GF-D8 (cell line): ENCODE results near the gene ADAMTS20.

ENCODE experiments used
- DNase-seq: peaks from one replicate; lab custom pipeline; 2025; lab: John Stamatoyannopoulos, UW

ADAMTS20 gene

DNA sequence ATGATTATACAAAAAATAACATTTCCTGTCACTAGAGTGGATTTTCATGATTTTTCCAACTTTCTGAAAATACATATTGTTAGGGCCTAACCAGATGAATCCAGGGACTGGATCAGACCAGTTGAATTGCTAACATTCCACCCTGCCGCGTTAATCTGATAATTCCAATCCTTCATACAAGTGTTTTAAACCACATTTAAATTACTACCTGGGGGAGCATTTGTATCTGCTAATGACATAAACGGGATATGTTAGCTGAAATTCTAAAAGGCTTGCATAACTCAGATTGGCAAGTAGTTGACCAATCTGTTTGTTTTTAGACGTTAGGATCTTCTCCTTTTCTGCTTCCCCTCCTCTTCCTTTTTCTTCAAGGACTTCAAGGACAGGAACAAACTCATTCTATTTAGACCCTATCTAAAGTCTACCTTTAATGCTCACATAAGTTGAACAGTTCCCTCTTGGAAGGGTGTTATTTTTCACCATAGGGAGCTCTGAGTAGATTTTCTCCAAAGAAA is 239.0 kb downstream of the ADAMTS20 start:
- no peak for DNase-seq

DNA sequence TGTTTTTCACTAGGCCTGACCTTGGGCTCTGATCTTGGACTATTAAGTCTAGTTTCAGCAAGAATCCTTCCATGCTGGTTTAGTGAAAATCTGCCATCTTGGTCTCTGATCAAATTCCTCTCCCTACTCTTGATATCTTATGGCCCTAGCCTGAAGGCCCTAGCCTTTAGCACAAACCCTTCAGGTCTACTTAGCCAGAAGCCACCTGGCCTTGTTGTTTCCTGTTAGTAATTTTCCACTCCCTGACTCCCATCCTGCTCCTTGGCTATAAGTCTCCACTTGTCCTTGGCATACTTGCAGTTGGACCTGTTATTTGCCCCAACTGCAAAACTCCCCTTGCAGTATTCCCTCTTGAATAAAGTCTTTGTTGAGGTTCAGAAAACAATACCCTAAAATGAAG is 241.4 kb downstream of the ADAMTS20 start:
- DNase-seq: no peak

DNA sequence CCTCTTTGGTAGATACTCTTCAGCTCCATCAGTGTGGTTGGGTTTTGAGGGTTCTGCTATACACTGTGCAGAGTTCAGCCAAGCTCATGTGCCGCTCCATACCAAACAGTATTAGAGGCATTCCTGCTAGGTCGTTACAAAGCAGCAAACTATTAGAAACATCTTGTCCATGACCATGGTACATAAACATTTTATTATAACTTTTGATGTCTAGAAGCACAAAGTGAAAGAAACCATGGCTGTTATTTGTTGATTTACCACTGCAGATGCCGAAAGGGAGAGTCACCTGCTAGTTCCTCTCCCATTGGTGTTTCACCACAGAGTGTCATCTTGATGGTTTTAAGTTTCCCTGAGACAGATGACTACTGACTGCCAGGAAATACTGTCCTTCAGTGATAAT is 242.0 kb downstream of the ADAMTS20 start:
- no peak for DNase-seq

DNA sequence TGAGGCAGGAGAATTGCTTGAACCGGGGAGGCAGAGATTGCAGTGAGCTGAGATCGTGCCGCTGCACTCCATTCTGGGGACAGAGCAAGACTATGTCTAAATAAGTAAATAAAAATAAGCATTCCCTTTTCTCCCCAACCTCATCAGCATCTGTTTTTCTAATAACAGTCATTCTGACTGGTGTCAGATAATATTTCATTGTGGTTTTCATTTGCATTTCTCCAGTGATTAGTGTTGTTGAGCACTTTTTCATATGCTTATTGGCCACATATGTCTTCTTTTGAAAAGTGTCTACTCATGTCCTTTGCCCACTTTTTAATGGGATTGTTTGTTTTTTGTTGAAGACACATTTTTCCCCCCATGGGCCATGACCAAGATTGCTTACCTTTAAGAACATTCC is 243.2 kb downstream of the ADAMTS20 start:
- no peak for DNase-seq

DNA sequence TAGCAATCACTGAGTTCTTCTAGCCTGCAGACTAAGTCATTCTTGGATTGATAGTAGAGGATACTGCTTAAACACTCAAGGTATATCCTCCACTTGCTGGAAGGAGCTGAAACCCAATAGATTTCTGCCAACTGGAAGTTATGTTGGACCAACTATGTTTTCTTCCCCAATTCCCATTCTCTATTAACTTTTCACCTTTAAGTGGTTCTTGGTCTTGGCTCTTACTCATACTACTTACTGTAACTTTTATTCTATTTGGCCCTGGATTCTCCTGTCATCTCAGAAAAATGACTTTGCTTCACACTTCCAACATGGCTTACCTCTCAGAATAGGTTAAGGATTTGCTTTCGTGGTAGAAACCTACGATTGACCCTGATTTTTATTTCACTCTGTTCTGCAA is 244.9 kb downstream of the ADAMTS20 start:
- no peak for DNase-seq

DNA sequence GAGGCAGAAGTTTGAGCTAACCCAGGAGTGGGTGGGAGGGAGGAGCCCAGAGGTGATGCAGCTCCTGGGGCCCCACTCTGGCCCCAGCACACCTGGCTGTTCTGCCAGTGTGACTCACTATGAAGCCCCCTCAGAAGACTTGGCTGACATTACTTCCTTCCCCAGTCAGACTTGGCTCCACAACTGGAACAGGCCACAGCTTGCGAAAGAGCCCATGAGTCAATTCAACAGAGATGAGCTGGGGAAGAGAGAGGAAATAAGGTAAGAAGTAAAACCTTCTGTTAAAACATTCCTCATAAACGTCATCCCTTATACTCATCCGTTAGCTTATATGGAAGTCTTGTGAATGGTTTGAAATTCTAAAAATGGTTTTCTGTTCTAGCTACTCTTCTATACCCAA is 245.9 kb downstream of the ADAMTS20 start:
- no peak for DNase-seq

DNA sequence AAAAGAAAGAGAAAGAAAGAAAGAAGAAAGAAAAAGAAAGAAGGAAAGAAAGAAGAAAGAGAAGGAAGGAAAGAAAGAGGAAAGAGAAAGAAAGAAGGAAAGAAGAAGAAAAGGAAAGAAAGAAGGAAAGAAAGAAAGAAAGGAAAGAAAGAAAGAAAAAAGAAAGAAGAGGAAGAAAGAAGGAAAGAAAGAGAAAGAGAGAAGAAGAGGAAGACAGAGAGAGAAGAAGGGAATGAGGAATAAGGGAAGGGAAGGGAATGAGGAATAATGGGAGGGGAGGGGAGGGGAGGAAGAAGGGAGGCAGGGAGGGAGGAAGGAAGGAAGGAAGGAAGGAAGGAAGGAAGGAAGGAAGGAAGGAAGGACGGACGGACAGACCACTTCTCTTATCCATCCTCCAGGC is 246.9 kb downstream of the ADAMTS20 start:
- no peak for DNase-seq
